NCI-H187 (cell line): ENCODE results near the gene ALB.
"Not testable (repeated sequence)": the region's sequence is repeated elsewhere in the genome, so short reads cannot be mapped to it uniquely, and the experiment has no call there.

Experiments used
- DNase-seq, 2 experiments: peaks; one replicate each; lab custom pipeline; 2025; lab: John Stamatoyannopoulos, UW

ALB gene

DNA sequence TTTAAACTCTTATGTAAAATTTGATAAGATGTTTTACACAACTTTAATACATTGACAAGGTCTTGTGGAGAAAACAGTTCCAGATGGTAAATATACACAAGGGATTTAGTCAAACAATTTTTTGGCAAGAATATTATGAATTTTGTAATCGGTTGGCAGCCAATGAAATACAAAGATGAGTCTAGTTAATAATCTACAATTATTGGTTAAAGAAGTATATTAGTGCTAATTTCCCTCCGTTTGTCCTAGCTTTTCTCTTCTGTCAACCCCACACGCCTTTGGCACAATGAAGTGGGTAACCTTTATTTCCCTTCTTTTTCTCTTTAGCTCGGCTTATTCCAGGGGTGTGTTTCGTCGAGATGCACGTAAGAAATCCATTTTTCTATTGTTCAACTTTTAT, at the start of gene ALB:
Gene ALB (plus strand): TSS at position 246 of the 400 bp plus-strand sequence. CDS start 41 bp downstream, at position 287.
- DNase-seq, result no peak

DNA sequence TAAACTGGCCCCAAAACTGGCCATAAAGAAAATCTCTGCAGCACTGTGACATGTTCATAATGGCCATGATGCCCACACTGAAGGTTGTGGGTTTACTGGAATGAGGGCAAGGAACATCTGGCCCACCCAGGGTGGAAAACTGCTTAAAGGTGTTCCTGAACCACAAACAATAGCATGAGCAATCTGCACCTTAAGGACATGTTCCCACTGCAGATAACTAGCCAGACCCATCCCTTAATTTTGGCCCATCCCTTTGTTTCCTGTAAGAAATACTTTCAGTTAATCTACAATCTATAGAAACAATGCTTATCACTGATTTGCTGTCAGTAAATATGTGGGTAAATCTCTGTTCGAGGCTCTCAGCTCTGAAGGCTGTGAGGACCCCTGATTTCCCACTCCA, 46.9 kb upstream of the ALB start:
- DNase-seq, result not testable (repeated sequence)

GRCh38 chr4:73369506-73370199, 34.4 kb upstream of the ALB start:
- DNase-seq, result not testable (repeated sequence)

DNA sequence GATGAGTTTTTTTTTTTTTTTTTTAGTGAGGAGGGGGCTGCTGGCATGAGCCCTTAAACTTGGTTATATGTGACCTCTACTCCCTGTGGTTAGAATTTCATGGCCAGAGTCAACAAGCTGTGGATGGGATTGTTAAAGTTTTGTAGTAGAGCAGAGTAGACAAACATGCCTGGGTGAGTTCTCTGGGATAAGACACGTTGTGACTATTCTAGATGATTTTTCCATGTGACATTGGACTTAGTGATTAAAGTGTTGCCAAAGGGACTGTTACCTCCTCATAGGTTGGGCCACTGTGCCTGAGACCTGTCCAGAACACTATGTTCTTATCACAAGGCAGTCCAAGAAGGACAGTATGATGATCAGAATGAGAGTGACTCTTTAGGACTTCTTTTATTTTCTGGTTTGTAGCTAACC, 28.8 kb upstream of the ALB start:
- no peak for DNase-seq

GRCh38 chr4:73376251-73376650, 27.8 kb upstream of the ALB start:
- DNase-seq, result no peak

DNA sequence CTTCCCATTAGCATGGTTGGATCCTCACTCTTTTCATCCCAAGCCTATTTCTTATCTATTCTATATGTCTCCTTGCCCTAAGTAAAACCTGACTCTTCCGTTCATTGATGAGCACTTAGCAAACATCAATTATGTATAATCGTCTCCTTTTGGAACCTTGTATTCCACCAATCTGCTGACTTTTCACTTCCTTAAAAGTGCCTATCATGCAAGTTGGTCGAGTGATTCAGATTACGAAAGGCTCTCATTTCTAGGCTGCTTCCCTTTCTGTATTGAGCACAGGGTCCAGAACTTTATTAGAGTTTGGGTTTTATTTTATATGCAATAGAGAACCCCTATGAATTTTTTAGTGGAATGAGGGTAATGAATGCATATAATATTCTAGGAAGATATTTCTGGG, 27.1 kb upstream of the ALB start:
- no peak for DNase-seq

DNA sequence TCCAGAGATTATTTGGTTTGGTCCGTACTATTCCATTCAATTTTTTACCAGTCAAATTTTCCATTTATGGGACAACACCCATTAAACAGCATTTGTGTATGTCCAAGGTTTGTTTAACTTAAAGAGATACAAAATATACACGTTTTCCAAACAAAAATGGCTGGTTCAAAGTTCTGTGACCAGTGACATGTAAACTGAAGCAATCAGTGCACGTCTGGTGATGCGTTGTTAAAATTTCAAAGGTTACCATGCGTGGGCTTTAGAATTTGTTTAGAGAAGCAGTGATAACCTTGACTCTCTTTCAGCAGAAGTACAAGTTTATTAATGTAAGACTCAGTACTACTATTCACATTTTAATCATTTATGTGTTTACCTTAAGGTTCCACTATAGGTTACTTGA, 25.2 kb upstream of the ALB start:
- DNase-seq, result no peak

GRCh38 chr4:73379946-73380345, 24.1 kb upstream of the ALB start:
- no peak for DNase-seq

DNA sequence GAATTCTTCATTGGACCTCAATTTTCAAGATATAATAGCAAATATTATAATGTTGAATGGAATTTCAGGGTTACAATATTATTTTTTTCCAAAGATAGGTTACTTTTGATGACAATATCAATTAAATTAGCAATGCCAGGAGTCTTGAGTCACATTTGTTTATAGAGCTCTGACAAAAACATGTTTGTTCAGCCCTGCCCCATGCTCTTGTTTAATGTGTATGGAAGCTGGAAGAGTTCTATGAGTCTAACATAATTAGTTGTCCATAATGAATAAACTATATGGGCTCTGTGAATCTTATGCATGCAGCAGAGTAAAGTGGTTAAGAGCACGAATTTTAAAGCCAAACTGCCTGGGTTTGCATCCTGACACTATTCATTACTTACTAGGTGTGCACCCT, 22.9 kb upstream of the ALB start:
- no peak for DNase-seq

DNA sequence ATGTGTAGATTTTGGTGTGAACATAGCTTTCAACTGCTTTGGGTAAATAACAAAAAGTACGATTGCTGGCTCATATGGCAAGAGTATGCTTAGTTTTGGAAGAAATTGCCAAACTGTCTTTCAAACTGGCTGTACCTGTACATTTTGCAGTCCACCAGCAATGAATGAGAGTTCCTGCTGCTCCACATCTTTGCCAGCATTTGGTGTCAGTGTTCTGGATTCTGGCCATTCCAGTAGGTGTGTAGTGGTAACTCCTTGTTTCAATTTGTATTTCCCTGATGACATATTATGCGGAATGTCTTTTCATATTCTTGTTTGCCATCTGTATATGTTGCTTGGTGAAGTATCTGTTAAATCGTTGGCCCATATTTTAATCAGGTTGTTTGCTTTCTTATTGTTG, 20.6 kb upstream of the ALB start:
- DNase-seq, result no peak

- no peak for DNase-seq
These were observed 16.5 kb upstream of the ALB start for GRCh38 chr4:73387552-73387951.

DNA sequence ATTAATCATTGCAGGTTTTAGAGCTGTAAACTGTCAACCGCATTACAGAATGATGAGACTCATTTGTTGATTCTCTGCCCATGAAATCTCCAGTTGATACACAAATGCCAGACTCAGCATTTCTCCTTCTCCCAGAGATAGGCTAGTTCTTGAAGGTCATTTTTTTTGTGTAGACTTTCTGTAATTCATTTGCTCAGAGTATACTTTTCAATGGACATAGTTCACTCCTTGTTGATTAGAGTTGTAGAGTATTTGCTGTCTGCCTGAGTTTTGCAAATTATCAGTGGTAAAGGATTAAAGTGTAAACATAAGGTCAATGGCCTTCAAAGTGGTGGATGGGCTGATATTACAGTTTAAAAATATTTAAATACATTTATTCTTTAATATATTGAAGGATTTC, 15.2 kb upstream of the ALB start:
- DNase-seq, result no peak

- not testable (repeated sequence) for DNase-seq
These were observed 14.4 kb upstream of the ALB start for GRCh38 chr4:73389663-73390062.

DNA sequence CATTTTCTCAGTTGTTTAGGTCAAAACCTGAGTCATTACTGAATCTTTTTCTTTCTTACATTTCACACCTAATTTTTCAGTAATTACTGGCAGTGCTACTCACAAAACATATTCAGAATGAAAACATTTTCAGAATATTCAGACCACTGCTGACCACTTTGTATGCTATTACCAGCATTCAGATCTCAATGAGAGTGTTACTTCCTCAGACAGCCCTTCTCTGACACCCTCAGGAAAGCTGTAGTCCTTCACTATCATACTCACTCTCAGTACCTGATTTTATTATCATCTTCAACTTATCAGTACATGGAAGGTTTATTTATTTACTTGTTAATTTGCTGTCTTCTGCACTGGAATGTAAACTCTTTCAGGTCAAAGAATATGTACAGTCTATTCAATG, 12.3 kb upstream of the ALB start:
- DNase-seq, result no peak

DNA sequence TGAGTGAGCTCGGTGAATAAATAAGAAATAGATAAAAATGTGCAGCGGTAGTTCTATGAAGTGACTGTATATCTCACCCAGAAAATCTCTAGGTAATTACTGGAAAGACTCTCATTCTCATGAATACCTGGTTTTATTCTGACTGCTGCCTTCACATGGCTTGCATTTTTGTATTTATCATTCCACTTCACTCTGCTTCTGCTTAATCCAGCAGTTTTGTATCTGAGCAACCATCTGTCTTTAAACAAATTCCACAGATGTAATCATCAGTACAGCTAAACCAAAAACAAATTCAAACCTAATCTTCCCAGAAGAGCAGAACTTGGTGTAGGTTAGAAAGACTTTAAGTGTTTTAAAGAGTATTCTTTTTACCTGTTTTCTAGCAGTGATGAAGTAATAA, 11.2 kb upstream of the ALB start:
- DNase-seq, result no peak

DNA sequence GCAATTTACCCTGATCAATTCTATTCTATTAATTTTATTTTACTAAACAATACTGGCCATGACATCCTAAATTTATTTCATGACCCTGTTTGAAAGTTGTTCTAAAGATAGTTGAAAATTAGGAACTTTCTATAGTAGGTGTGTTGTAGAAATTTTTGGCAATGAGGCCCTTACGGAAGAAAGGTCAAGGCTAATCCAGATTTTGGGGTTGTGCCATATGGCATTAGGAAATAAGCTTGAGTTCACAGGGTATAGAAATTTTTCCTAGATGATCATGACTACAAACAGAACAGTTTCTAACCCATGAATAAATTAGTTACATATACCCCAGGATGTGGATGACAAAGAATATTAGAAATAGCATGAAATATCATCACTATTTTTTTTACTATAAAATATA, 7.8 kb upstream of the ALB start:
- no peak for DNase-seq

GRCh38 chr4:73396993-73397972, 6.8 kb upstream of the ALB start:
- DNase-seq, result no peak

- no peak for DNase-seq
These were observed 2.7 kb upstream of the ALB start for GRCh38 chr4:73401412-73401811.

DNA sequence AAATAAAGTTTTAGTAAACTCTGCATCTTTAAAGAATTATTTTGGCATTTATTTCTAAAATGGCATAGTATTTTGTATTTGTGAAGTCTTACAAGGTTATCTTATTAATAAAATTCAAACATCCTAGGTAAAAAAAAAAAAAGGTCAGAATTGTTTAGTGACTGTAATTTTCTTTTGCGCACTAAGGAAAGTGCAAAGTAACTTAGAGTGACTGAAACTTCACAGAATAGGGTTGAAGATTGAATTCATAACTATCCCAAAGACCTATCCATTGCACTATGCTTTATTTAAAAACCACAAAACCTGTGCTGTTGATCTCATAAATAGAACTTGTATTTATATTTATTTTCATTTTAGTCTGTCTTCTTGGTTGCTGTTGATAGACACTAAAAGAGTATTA, 370 bp downstream of the ALB start:
- no peak for DNase-seq

DNA sequence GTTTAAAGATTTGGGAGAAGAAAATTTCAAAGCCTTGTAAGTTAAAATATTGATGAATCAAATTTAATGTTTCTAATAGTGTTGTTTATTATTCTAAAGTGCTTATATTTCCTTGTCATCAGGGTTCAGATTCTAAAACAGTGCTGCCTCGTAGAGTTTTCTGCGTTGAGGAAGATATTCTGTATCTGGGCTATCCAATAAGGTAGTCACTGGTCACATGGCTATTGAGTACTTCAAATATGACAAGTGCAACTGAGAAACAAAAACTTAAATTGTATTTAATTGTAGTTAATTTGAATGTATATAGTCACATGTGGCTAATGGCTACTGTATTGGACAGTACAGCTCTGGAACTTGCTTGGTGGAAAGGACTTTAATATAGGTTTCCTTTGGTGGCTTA, 1.1 kb downstream of the ALB start:
- DNase-seq, result no peak

- no peak for DNase-seq
These were observed 2.4 kb downstream of the ALB start for GRCh38 chr4:73406548-73406875.

DNA sequence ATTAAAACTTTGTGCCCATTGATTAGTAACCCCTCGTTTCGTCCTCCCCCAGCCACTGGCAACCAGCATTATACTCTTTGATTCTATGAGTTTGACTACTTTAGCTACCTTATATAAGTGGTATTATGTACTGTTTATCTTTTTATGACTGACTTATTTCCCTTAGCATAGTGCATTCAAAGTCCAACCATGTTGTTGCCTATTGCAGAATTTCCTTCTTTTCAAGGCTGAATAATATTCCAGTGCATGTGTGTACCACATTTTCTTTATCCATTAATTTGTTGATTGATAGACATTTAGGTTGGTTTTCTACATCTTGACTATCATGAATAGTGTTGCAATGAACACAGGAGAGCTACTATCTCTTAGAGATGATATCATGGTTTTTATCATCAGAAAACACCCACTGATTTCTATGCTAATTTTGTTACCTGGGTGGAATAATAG, 3.2 kb downstream of the ALB start:
- no peak for DNase-seq

- no peak for DNase-seq
These were observed 4.2 kb downstream of the ALB start for GRCh38 chr4:73408181-73408867.
